OCI-M1 (cell line): Measurements from ENCODE around the gene ATP10B.
"Not testable (repeated sequence)": the region's sequence is repeated elsewhere in the genome, so short reads cannot be mapped to it uniquely, and the experiment has no call there.

ENCODE experiments used
- DNase-seq: peaks from one replicate; lab custom pipeline; 2025; lab: John Stamatoyannopoulos, UW

The ATP10B gene

GRCh38 chr5:160852049-160852448 is at the start of gene ATP10B:
Gene ATP10B, minus strand, starts transcription at chr5:160852211. Its CDS starts 164,137 bp downstream, at chr5:160688074.
- DNase-seq: no peak

GRCh38 chr5:160901656-160902055 is 49.6 kb upstream of the ATP10B start:
- no peak for DNase-seq

- DNase-seq: no peak
Observed at GRCh38 chr5:160899735-160900134, 47.7 kb upstream of the ATP10B start.

GRCh38 chr5:160893180-160893964 is 41.4 kb upstream of the ATP10B start:
- not testable (repeated sequence) for DNase-seq

GRCh38 chr5:160887780-160888179 is 35.8 kb upstream of the ATP10B start:
- no peak for DNase-seq

- not testable (repeated sequence) for DNase-seq
Observed at GRCh38 chr5:160873560-160874200, 21.7 kb upstream of the ATP10B start.

GRCh38 chr5:160869989-160870521 is 18.0 kb upstream of the ATP10B start:
- no peak for DNase-seq

- no peak for DNase-seq
Observed at GRCh38 chr5:160867976-160868375, 16.0 kb upstream of the ATP10B start.

GRCh38 chr5:160851451-160851850 is 560 bp downstream of the ATP10B start:
- no peak for DNase-seq

GRCh38 chr5:160850421-160850820 is 1.6 kb downstream of the ATP10B start:
- peak; percentile 75 for DNase-seq

GRCh38 chr5:160847526-160848085 is 4.4 kb downstream of the ATP10B start:
- DNase-seq: no peak

GRCh38 chr5:160846642-160847041 is 5.4 kb downstream of the ATP10B start:
- peak; percentile 28 for DNase-seq

GRCh38 chr5:160844177-160844576 is 7.8 kb downstream of the ATP10B start:
- DNase-seq: no peak

GRCh38 chr5:160843240-160843639 is 8.8 kb downstream of the ATP10B start:
- DNase-seq: no peak

GRCh38 chr5:160837749-160838593 is 14.0 kb downstream of the ATP10B start:
- no peak for DNase-seq

- DNase-seq: no peak
Observed at GRCh38 chr5:160837211-160837610, 14.8 kb downstream of the ATP10B start.

- no peak for DNase-seq
Observed at GRCh38 chr5:160835818-160836528, 16.0 kb downstream of the ATP10B start.

- DNase-seq: no peak
Observed at GRCh38 chr5:160835376-160835775, 16.6 kb downstream of the ATP10B start.

- no peak for DNase-seq
Observed at GRCh38 chr5:160833806-160834205, 18.2 kb downstream of the ATP10B start.

GRCh38 chr5:160831801-160832200 is 20.2 kb downstream of the ATP10B start:
- peak; percentile 48 for DNase-seq

- DNase-seq: no peak
Observed at GRCh38 chr5:160824301-160825001, 27.6 kb downstream of the ATP10B start.
